Fibroblast of lung (primary cell): ENCODE measurements around the gene GNB1L.

Experiments used
- CTCF ChIP-seq, 2 donors: IDR thresholded peaks in 1 of 2; conservative IDR thresholded peaks in 1 of 2; 1 replicate in 1 of 2; 2 replicates in 1 of 2; pipeline ENCODE4 v1.5.1; 2011 to 2012; ENCODE audit warnings: low read length in 2 of 2, control low read depth in 1 of 2, inconsistent platforms in 1 of 2, low read depth in 1 of 2, mild to moderate bottlenecking in 1 of 2
- EZH2 ChIP-seq: IDR thresholded peaks from 2 replicates; pipeline ENCODE4 v1.5.1; 2012; ENCODE audit warnings: low read length, control low read depth, mild to moderate bottlenecking; ENCODE audit errors: missing control alignments

GRCh38 chr22:19743651-19744050, 111.0 kb downstream of the GNB1L start:
- TF ChIP-seq CTCF (conservative IDR thresholded peaks at IDR 0.05 in 1 of 2, IDR thresholded peaks at IDR 0.05 in 1 of 2; ENCODE audit: low read depth in 1 of 2, low read length in 2 of 2) (no peak), EZH2 (no peak)
